HG03139 (cell line): Measurements from ENCODE around the gene SPDYE16.
A peak's percentile ranks its signal among the peaks of the same experiment; 100 is the strongest.
"Not testable (repeated sequence)": the region's sequence is repeated elsewhere in the genome, so short reads cannot be mapped to it uniquely, and the experiment has no call there.

Experiments
- ATAC-seq: cut with Tn5 transposase; IDR thresholded peaks from one replicate; pipeline ENCODE4 v1.9.1; 2021; ENCODE audit not compliant: unreplicated experiment

Gene SPDYE16

DNA sequence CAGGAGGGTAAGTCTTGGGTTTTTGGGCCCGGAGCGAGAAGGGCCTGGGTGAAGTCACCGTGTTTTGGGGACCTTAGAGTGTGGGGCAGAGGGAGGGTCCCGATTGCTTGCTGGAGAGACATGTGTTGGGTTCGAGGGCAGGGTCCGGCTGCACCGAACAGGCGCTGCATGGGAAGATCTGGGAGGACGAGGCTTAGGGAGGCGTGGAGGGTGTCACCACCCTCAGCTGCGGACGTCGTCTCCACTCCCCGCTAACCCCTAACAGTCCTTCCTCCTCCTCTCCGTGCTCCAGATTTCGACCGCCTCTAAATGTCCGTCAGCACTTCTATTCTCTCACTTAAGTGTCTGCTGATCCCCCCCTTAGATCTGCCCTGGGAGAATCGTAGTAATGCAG, 6.8 kb upstream of the SPDYE16 start:
- ATAC-seq = not testable (repeated sequence)

DNA sequence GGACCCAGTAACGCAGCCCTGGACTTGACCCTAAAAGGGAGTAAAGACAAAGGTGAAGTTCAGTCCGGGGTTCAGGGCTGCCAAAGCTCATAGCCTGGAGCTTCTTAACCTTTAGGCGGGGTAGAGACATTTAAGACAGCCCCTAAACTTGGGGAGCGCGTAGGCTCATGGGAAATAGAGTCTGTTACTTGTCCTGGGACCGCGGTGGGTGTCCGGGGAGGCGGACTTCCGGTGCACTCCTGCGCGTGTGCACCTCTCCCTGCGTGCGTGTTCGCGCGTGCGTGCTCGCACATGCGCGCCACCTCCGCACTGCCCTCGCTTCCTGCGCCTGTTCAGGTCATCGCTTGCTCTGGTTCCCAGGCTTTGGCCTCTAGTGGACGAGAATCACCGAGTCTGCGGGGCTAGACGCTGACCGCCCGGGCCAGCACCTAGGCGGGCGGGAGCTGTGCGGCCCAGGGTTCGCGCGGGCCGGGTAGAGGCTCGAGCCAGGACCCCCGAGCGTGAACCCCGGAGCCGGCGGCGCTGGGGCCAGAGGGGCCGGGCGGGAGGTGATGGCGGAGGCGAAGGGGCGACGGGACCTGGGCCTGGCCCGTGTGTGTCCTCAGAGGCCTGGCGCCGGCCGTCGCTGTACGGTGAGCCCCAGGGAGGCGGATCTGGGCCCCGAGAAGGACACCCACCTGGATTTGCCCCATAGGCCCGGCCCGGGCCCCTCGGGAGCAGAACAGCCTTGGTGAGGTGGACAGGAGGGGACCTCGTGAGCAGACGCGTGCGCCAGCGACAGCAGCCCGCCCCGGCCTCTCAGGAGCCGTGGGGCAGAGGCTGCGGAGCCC, 6.1 kb upstream of the SPDYE16 start:
- peak; percentile 98 for ATAC-seq

DNA sequence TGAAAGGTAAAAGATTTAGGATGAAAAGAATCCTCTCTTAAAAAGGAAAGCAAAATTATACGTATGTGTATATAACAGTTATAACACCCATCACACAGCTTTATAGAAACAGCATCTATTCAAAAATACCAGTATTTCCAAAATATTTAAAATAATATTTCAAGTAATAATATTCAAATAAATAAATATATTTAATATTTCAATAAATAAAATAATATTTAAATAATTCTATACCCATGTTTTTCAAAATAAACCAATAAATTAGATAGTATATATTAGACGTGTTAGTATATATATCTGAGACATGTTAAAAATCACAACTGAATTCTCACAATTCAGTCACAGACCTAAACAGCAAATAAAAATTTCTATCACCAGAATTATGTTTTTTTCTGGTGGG, 11.5 kb downstream of the SPDYE16 start:
- ATAC-seq = not testable (repeated sequence)

- not testable (repeated sequence) for ATAC-seq
These were observed 16.9 kb downstream of the SPDYE16 start for GRCh38 chr7:76526183-76526582.

DNA sequence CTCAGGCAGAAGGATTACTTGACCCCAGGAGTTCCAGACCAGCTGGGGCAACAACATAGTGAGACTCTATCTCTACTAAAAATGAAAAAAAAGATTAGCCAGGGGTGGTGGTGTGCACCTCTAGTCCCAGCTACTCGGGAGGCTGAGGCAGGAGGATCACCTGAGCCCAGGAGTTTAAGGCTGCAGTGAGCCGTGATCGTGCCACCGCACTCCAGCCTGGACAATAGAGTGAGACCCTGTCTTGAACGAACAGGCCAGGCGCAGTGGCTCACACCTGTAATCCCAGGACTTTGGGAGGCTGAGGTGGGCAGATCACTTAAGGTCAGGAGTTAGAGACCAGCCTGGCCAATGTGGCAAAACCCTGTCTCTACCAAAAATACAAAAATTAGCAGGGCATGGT, 26.2 kb downstream of the SPDYE16 start:
- not testable (repeated sequence) for ATAC-seq

DNA sequence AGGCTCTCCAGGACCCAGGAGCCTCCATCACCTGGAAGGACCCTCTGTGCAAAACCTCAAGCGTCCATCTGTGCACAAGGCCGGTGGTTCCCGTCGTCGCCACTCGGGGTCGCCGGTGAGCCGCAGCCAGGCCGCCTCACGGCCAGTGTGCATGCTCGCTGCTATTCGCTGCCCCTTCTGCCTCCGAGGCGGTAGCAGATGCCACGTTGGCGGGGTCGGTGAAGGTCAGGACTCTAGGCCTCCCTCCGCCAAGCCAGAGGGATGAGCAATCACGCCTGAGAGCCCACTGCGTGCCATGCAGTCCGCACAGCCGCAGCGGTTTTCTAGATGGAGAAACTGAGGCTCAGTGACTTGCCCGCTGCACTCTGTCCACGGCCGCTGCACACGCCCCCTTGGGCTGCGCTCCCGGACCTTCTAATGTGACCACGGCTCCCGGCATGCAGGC, 27.1 kb downstream of the SPDYE16 start:
- ATAC-seq = no peak

DNA sequence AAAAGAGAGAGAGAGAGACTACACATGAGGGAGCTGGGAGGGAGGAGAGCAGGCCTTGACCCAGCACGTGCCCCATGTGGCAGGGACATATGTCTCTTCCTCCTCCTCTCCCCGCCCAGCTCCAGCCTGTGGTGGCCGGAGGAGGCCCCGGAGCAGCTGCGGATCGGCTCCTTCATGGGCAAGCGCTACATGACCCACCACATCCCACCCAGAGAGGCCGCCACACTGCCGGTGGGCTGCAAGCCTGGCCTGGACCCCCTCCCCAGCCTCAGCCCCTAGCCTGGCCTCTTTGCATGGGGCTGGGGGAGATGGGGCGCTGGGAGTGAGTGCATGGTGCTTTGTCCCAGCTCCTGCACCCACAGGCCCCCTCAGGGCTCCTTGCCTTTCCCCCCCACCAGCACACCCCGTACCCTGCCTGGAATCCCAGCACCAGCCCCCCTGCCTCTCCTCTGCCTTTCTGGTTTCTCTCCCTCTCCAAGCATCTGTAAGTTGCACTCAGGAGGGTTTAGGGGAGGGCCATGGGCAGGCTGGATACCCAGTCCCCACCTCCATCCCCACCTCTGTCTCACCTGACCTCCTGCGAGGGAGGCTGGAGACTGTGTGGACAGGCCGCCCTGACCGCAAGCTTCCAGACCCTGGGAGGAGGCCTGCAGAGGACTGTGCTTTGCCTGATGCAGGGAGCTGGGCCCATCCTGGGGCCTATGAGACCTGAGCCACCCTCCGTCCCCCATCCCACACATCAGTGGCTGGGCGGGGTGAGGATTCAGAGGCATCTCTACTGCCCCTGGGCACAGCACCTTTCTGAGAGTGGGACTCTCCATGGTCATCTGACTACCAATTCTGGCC, 27.9 kb downstream of the SPDYE16 start:
- ATAC-seq = no peak

- no peak for ATAC-seq
These were observed 29.0 kb downstream of the SPDYE16 start for GRCh38 chr7:76513817-76514799.

- ATAC-seq = no peak
These were observed 29.9 kb downstream of the SPDYE16 start for GRCh38 chr7:76512941-76513816.

GRCh38 chr7:76511911-76512885, 30.9 kb downstream of the SPDYE16 start:
- not testable (repeated sequence) for ATAC-seq

DNA sequence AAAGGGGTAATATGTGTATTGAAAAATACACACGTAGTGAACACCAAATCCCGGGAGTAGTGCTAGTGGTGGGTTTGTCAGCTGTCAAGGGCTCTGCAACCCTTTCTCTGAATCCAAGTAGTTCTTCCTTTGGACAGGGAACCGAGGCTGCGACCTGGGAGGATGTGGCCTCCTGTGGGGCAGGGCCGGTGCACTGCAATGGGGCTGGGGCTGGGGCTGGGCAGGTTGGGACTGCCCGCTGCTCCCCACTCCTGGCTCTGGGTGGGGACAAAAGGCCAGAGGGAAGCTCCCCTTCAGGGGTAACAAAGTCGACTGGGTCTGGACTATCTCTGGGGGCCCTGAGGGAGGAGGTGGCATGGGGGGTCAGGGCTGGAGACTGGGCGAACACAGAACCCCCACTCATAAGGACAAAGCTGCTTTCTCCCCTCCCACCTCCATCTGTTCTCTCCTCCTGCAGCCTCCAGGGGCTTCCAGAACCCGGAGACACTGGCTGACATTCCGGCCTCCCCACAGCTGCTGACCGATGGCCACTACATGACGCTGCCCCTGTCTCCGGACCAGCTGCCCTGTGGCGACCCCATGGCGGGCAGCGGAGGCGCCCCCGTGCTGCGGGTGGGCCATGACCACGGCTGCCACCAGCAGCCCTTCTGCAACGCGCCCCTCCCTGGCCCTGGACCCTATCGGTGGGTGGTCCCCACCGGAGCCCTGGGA, 31.7 kb downstream of the SPDYE16 start:
- not testable (repeated sequence) for ATAC-seq

DNA sequence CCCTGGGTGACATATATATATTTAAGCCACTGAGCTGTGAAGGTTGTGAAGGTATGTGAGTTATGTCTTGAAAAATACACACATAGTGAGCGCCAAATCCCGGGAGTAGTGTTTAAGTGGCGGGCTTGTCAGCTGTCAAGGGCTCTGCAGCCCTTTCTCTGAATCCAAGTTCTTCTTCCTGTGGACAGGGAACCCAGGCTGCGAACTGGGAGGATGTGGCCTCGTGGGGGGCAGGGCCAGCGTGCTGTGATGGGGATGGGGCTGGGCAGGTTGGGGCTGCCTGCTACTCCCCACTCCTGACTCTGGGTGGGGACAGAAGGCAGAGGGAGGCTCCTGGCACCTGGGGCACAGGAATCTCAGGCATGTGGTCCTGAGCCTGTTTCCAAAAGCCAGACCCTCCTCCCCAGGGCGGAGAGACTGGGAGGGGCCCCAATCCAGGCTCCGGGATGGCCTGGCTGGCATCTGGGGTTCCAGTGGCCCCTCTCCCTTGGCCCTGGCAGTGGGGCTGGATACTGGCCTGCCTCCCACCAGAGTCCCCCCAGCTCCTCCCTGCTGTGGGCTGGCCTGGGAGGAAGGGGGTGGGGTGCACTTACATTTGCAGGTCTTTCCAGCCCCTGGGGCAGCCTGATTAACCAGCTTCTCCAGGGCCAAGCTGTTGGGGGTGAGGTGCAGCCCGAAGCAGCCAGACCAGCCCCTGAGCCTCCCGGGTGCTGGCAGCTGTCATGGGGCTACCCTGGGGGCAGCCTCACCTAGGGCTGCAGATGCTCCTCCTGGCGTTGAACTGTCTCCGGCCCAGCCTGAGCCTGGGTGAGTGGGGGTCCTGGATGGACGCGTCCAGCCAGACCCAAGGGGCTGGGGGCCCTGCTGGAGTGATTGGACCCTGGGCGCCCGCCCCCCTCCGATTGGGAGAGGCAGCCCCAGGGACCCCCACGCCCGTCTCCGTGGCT, 32.9 kb downstream of the SPDYE16 start, which contains the start of gene UPK3B:
TSS of gene UPK3B (plus strand) at position 622 of the 947 bp plus-strand sequence. CDS start at position 723, 101 bp downstream.
- ATAC-seq = no peak

- ATAC-seq = no peak
These were observed 35.2 kb downstream of the SPDYE16 start for GRCh38 chr7:76507723-76508406.

- not testable (repeated sequence) for ATAC-seq
These were observed 36.5 kb downstream of the SPDYE16 start for GRCh38 chr7:76506643-76507042.

DNA sequence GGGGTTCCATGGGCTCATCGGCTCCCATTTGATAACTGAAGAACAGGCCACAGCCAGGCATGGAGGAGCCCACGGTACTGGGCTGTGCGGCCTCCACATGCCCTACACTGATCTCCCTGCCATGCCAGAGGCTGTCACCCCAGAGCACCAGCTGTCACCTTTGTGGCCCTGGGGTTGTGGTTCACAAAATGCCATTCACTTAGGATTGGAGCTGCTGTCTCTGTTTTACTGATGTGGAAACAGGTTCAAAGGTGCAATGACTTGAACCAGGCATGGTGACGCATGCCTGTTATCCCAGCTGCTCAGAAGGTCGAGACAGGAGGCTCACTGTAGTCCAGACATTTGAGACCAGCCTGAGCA, 37.0 kb downstream of the SPDYE16 start:
- ATAC-seq = no peak
